Testis (tissue), 2 donors: ENCODE results near the gene TUFM.
"Not testable (repeated sequence)": the region's sequence is repeated elsewhere in the genome, so short reads cannot be mapped to it uniquely, and the experiment has no call there.

Experiments
- CTCF ChIP-seq, 3 experiments: fragments of 450-650 bp in 2 of 3; fragments of 200-600 bp in 1 of 3; sonication (generic) in 1 of 3; IDR thresholded peaks; one replicate each; pipeline ENCODE4 v1.5.1; 2016 to 2019; ENCODE audit warnings: antibody characterized with exemption in 3 of 3, mild to moderate bottlenecking in 2 of 3, moderate library complexity in 1 of 3
- POLR2A ChIP-seq: fragments of 450-650 bp; IDR thresholded peaks from one replicate; pipeline ENCODE4 v1.6.1; 2017; ENCODE audit warnings: antibody characterized with exemption, mild to moderate bottlenecking, moderate library complexity

GRCh38 chr16:28890355-28890754 is 44.2 kb upstream of the TUFM start:
- TF ChIP-seq CTCF (IDR thresholded peaks at IDR 0.05); POLR2A: not testable (repeated sequence)
